Panc1 (cell line): Measurements from ENCODE around the gene SH3BP2.

Experiments used
- CTCF ChIP-seq: fragments of 450-650 bp; IDR thresholded peaks from 2 replicates; pipeline ENCODE4 v1.5.1; 2017; ENCODE audit warnings: mild to moderate bottlenecking
- POLR2AphosphoS5 ChIP-seq: IDR thresholded peaks from 2 replicates; pipeline ENCODE4 v1.6.1; 2012; ENCODE audit warnings: mild to moderate bottlenecking, low read depth, low read length, moderate library complexity
- REST ChIP-seq, 2 experiments: IDR thresholded peaks; 2 replicates each; pipeline ENCODE4 v1.6.1; 2011 to 2012; ENCODE audit warnings: low read depth in 2 of 2, control low read depth in 1 of 2, low read length in 1 of 2, mild to moderate bottlenecking in 1 of 2, moderate library complexity in 1 of 2; ENCODE audit not compliant: insufficient read depth in 1 of 2
- SIN3A ChIP-seq: IDR thresholded peaks from 2 replicates; pipeline ENCODE4 v1.6.1; 2012; ENCODE audit warnings: low read depth, mild to moderate bottlenecking, low read length, moderate library complexity, borderline replicate concordance; ENCODE audit not compliant: insufficient read depth
- TCF7L2 ChIP-seq: IDR thresholded peaks from 2 replicates; pipeline ENCODE4 v1.6.1; 2011; ENCODE audit warnings: mild to moderate bottlenecking, low read depth, low read length, inconsistent platforms

DNA sequence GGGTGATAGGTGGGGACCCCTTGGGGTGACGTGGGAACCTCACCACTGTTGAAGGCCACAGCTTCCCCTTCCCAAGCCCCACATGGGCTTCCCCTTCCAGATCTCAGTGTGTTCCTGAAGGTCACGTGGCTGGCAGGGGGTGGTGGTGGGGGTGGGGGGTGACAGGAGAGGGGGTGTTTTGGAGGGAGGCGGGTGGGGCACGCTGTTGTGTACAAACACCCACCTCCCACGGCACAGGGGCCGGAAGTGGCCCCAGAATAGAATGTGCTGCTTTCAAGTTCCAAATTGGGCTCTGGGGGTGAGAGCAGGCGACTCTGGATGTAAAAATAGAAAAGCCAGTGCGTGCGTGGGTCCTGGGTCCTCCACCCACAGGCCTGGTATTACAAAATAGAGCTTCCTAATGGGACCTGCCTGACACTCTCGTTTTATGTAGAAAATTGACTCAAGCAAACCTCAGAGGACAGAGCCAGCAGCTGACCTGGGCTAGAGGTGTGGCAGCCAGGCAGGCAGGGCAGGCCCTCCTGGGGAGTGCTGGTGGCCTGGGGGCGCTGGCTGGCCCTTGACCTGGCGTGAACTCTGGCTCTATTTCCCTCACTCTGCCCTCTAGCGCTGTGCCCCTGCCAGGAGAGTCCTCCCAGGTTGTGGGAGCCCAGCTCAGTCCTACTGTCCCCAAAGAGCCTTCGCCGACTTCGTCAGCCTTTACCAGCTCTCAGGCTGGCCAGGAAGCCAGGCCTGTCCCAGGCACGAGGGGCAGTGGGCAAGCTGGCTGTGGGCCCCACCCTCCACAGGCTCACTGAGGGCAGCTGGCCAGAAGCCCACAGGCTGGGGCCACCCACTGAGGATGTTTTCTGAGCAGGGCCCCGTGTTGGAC is 5.4 kb upstream of the SH3BP2 start:
- TF ChIP-seq CTCF (no peak), REST (IDR thresholded peaks at IDR 0.05; ENCODE audit: insufficient read depth in 1 of 2, low read depth in 2 of 2, low read length in 1 of 2) (no peak), POLR2AphosphoS5 (no peak), SIN3A (no peak), TCF7L2 (no peak)
